Natural killer cell (primary cell): ENCODE measurements around the gene GAS2. TPM values are rescaled to one million over a fixed set of nuclear protein-coding genes. Genes with fewer than 3 reads are reported as not detected.

ENCODE experiments used
- ATAC-seq, 3 donors: fragments of 150-1000 bp in 2 of 3; fragments of 200-7000 bp in 1 of 3; cut with Tn5 transposase; 1 replicate in 1 of 3; 2 replicates in 2 of 3; pipeline ENCODE4 v1.10.0; 2021; ENCODE audit warnings: mild to moderate bottlenecking in 2 of 3, moderate library complexity in 2 of 3
- DNase-seq, 2 donors: peaks; one replicate each; pipeline versions ENCODE4 v3.0.0 to v3.0.0-alpha.2; 2013 to 2021; ENCODE audit warnings: mixed read lengths in 1 of 2
- H3K27ac ChIP-seq: one replicate; pipeline ENCODE4 v1.5.1; 2013; ENCODE audit warnings: mild to moderate bottlenecking, low read length
- H3K27me3 ChIP-seq: one replicate; pipeline ENCODE4 v1.6.1; 2013; ENCODE audit warnings: low read length; ENCODE audit not compliant: control insufficient read depth, insufficient read depth
- H3K36me3 ChIP-seq: one replicate; pipeline ENCODE4 v1.6.1; 2013; ENCODE audit warnings: low read length; ENCODE audit not compliant: control insufficient read depth, insufficient read depth
- H3K4me1 ChIP-seq: one replicate; pipeline ENCODE4 v1.6.1; 2013; ENCODE audit warnings: low read length; ENCODE audit not compliant: control insufficient read depth, insufficient read depth
- H3K4me3 ChIP-seq: one replicate; pipeline ENCODE4 v1.5.1; 2013; ENCODE audit warnings: low read length
- H3K9me3 ChIP-seq: one replicate; pipeline ENCODE4 v1.6.1; 2013; ENCODE audit warnings: low read length; ENCODE audit not compliant: control insufficient read depth, insufficient read depth
- H3K27ac Mint-ChIP-seq, 2 donors: one replicate each; pipeline ENCODE4 v1.8.0; 2022; ENCODE audit warnings: mild to moderate bottlenecking in 2 of 2, mixed read lengths in 2 of 2, moderate library complexity in 1 of 2
- H3K27me3 Mint-ChIP-seq, 2 donors: one replicate each; pipeline ENCODE4 v1.8.0; 2022; ENCODE audit warnings: low read depth in 2 of 2, mixed read lengths in 2 of 2
- H3K36me3 Mint-ChIP-seq: one replicate; pipeline ENCODE4 v1.8.0; 2022; ENCODE audit warnings: mixed read lengths
- H3K4me1 Mint-ChIP-seq, 2 donors: one replicate each; pipeline ENCODE4 v1.8.0; 2022; ENCODE audit warnings: mixed read lengths in 2 of 2
- H3K4me3 Mint-ChIP-seq: one replicate; pipeline ENCODE4 v1.8.0; 2022; ENCODE audit warnings: mild to moderate bottlenecking, moderate library complexity, mixed read lengths
- H3K9me3 Mint-ChIP-seq, 2 donors: one replicate each; pipeline ENCODE4 v1.8.0; 2022; ENCODE audit warnings: mixed read lengths in 2 of 2
- WGBS: methylation state at CpG from one replicate; pipeline ENCODE4 v1.1.7; 2013; ENCODE audit warnings: missing lambda C conversion rate; ENCODE audit not compliant: insufficient coverage; 5-methylcytosine and 5-hydroxymethylcytosine counted together
- intact Hi-C: fragments of 100-400 bp; cut with micrococcal nuclease; formaldehyde crosslinking; loops from one replicate; pipeline ENCODE4 v1.14.2; 2022
- total RNA-seq, 4 donors: library from RNA; stranded (reverse); fragments of 120-200 nt in 1 of 4; gene quantifications; one replicate each; pipeline versions ENCODE4 v1.2.3 to v1.2.4, GENCODE V29; 2013 to 2022
- TF ChIP-seq, protein P1 (sequence below): fragments of 200-600 bp; IDR thresholded peaks from one replicate; pipeline ENCODE4 v1.8.0; 2022; ENCODE audit warnings: antibody characterized with exemption

Gene GAS2
- total RNA-seq, 3 donors from 2014 or later (not counting 1 experiment from before 2014, with no cell fraction given) = 2.0 to 3.5 (median 2.5) TPM

DNA sequence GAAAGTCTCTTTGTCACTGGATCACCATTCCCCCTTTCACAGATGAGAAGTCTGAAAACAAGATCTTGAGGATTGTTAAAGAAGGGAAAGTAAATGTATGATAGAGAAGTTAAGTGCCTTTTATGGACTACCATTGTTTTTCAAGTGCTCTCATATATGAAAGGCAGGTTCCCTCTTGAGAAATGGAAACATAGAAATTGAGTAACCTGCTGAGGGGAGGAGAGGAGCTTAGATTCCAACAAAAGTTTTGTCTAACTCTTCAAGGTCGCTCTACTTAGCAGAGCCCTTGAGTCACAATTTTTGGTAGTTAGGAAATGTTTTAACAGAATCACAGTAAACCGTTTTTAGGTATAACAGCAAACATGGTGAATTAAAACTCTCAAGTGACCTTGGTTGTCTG lies 83.1 kb downstream of the GAS2 start:
- DNase-seq (no peak), ATAC-seq (no peak)
- Mint-ChIP-seq H3K27me3 (peaks cover 5 to 12% of the 10 kb centered on the region in 2 donors), H3K4me3 (no peak overlapping the region), H3K4me1 (no peaks in the 10 kb centered on the region), H3K36me3 (no peaks in the 10 kb centered on the region), H3K27ac (no peak overlapping the region), H3K9me3 (no peaks in the 10 kb centered on the region)
- Histone ChIP-seq H3K4me1 (no peaks in the 10 kb centered on the region), H3K27ac (no peak overlapping the region), H3K9me3 (no peaks in the 10 kb centered on the region), H3K4me3 (no peak overlapping the region), H3K27me3 (no peaks in the 10 kb centered on the region), H3K36me3 (no peaks in the 10 kb centered on the region)
- intact Hi-C loops = no loop called here
- TF ChIP-seq, protein P1, sequence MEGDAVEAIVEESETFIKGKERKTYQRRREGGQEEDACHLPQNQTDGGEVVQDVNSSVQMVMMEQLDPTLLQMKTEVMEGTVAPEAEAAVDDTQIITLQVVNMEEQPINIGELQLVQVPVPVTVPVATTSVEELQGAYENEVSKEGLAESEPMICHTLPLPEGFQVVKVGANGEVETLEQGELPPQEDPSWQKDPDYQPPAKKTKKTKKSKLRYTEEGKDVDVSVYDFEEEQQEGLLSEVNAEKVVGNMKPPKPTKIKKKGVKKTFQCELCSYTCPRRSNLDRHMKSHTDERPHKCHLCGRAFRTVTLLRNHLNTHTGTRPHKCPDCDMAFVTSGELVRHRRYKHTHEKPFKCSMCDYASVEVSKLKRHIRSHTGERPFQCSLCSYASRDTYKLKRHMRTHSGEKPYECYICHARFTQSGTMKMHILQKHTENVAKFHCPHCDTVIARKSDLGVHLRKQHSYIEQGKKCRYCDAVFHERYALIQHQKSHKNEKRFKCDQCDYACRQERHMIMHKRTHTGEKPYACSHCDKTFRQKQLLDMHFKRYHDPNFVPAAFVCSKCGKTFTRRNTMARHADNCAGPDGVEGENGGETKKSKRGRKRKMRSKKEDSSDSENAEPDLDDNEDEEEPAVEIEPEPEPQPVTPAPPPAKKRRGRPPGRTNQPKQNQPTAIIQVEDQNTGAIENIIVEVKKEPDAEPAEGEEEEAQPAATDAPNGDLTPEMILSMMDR = no peak
- WGBS = 94% methylated on average over 2 of the region's 2 CpGs

DNA sequence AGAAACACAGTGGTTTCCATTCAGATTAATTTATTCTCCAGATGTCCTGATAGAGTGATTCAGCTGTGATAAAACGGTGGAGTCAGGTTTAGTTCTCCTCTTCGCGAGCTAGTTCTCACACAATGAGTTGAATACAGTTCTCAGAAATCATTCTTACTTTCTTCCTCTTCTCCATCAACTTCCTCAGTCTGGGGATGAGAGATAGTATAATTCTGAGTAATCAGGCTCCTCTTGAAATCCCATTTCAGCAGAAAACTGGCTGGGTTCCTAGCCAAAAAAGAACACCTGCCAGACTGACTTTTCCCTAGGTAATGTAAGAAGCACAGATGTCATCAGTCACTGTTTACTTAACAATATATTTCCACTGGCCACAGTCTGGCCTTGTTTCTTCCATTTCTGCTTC lies 86.5 kb downstream of the GAS2 start:
- no peak for DNase-seq
- Mint-ChIP-seq H3K9me3 (no peaks in the 10 kb centered on the region), H3K27ac (no peak overlapping the region), H3K36me3 (no peaks in the 10 kb centered on the region), H3K27me3 (peaks cover 0 to 6% of the 10 kb centered on the region in 2 donors), H3K4me3 (no peak overlapping the region), H3K4me1 (no peaks in the 10 kb centered on the region)
- Histone ChIP-seq H3K9me3 (no peaks in the 10 kb centered on the region), H3K27ac (no peak overlapping the region), H3K27me3 (no peaks in the 10 kb centered on the region), H3K4me1 (no peaks in the 10 kb centered on the region), H3K36me3 (no peaks in the 10 kb centered on the region), H3K4me3 (no peak overlapping the region)
- intact Hi-C loops = no loop called here
- TF ChIP-seq, protein P1 = no peak
- WGBS = no CpG with 5 or more reads among the region's 3 CpGs
- no peak for ATAC-seq

DNA sequence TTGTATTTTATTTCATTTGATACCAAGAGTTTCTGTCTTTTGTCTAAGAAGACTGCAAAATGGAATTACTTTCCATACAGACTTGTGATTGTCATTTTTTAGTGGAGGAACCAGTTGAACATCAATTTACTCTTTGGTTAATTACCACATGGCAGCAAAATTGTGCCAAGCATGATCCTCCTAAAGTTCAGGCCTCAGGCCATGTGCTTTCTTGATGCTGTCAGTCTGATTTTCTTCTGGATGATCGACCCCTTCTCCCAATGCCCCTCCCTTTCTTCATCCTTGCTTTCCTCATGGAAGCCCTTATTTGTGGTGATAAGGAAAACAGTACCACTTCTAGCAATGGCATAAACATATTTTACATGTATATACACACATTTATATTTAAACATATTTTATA lies 87.0 kb downstream of the GAS2 start:
- no peaks in the 10 kb centered on the region for H3K36me3 Mint-ChIP-seq
- TF ChIP-seq, protein P1 = no peak
- intact Hi-C loops = no loop called here
- Histone ChIP-seq H3K9me3 (no peaks in the 10 kb centered on the region), H3K4me3 (no peak overlapping the region), H3K4me1 (no peaks in the 10 kb centered on the region), H3K27ac (no peak overlapping the region), H3K27me3 (no peaks in the 10 kb centered on the region), H3K36me3 (no peaks in the 10 kb centered on the region)
- H3K27ac Mint-ChIP-seq = no peak overlapping the region
- H3K9me3 Mint-ChIP-seq = no peaks in the 10 kb centered on the region
- no CpG with 5 or more reads among the region's 1 CpG for WGBS
- no peak overlapping the region for H3K4me3 Mint-ChIP-seq
- DNase-seq (no peak), ATAC-seq (no peak)
- H3K27me3 Mint-ChIP-seq = peaks cover 0 to 6% of the 10 kb centered on the region in 2 donors
- no peaks in the 10 kb centered on the region for H3K4me1 Mint-ChIP-seq

DNA sequence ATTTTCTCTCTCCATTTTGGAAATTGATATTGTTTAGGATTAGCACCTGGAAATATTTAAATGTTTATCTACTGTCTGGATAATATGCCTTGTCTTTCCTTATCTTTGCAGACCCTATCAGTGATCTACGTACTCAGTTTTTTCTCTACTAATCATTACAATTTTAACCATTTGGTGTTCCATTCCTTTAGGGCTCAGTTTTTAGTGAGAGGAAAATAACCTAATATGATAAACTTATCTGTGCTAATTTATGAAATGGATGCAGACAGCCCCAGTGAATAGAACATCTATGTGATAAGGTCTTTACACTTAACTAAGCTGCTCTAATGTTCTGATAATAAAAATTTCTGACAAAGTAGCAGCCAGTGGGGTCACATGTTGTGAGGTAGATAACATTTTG lies 94.7 kb downstream of the GAS2 start:
- Histone ChIP-seq H3K4me3 (no peak overlapping the region), H3K27me3 (no peaks in the 10 kb centered on the region), H3K27ac (no peak overlapping the region), H3K36me3 (no peaks in the 10 kb centered on the region), H3K4me1 (no peaks in the 10 kb centered on the region), H3K9me3 (no peaks in the 10 kb centered on the region)
- ATAC-seq (no peak), DNase-seq (no peak)
- TF ChIP-seq, protein P1 = no peak
- no peaks in the 10 kb centered on the region for H3K4me1 Mint-ChIP-seq
- no peaks in the 10 kb centered on the region for H3K36me3 Mint-ChIP-seq
- H3K27ac Mint-ChIP-seq = no peak overlapping the region
- H3K9me3 Mint-ChIP-seq = no peaks in the 10 kb centered on the region
- H3K4me3 Mint-ChIP-seq = no peak overlapping the region
- no peaks in the 10 kb centered on the region for H3K27me3 Mint-ChIP-seq
- WGBS = no CpG with 5 or more reads among the region's 1 CpG
- intact Hi-C loops = no loop called here
